ENCODE measurements around the gene XRCC5. TPM values are rescaled to one million over a fixed set of nuclear protein-coding genes. Genes with fewer than 3 reads are reported as not detected.

Gene XRCC5
- total and polyA plus RNA-seq, 2 donors (not counting 1 experiment from before 2014, with no cell fraction given): 45.5 to 198 TPM

- Histone ChIP-seq H3K4me3 (ENCODE audit: control extremely low read depth in 1 of 5, extremely low read depth in 1 of 5, insufficient read depth in 1 of 5, low read depth in 2 of 5, low read length in 4 of 5) (no peak overlapping the region), H3K4me1 (ENCODE audit: control insufficient read depth in 2 of 2, insufficient read depth in 2 of 2, low read length in 2 of 2) (no peaks in the 10 kb centered on the region), H3K27me3 (replicated peaks in 1 of 4; ENCODE audit: control extremely low read depth in 1 of 4, control insufficient read depth in 3 of 4, insufficient read depth in 4 of 4, low read length in 3 of 4) (no peaks in the 10 kb centered on the region), H3K9ac (ENCODE audit: low read length) (no peak overlapping the region), H3K79me2 (ENCODE audit: control insufficient read depth, insufficient read depth, low read length) (peaks cover 32% of the 10 kb centered on the region), H4K20me1 (ENCODE audit: control insufficient read depth, insufficient read depth, low read length, poor library complexity, severe bottlenecking) (peaks cover 11% of the 10 kb centered on the region), H3K4me2 (replicated peaks; ENCODE audit: low read depth, low read length, poor library complexity, severe bottlenecking) (no peak overlapping the region), H3K27ac (ENCODE audit: low read length in 2 of 2) (no peak overlapping the region), H2AFZ (ENCODE audit: insufficient read depth, low read depth, low read length, poor library complexity, severe bottlenecking) (no peak overlapping the region), H3K9me3 (ENCODE audit: control extremely low read depth in 1 of 3, control insufficient read depth in 2 of 3, insufficient read depth in 1 of 3, low read length in 2 of 3) (no peaks in the 10 kb centered on the region), H3K36me3 (replicated peaks in 1 of 2; ENCODE audit: control extremely low read depth in 1 of 2, control insufficient read depth in 1 of 2, extremely low read depth in 1 of 2, insufficient read depth in 2 of 2, low read length in 1 of 2) (peaks cover 35 to 88% of the 10 kb centered on the region in 2 experiments)
- intact Hi-C loops (cut with micrococcal nuclease): no loop called here
- DNase-seq (no peak), ATAC-seq (ENCODE audit: low read depth) (no peak)
- Mint-ChIP-seq H3K4me3 (no peak overlapping the region), H3K27ac (no peak overlapping the region), H3K27me3 (no peaks in the 10 kb centered on the region), H3K9me3 (ENCODE audit: insufficient read depth) (no peaks in the 10 kb centered on the region), H3K4me1 (no peaks in the 10 kb centered on the region)
- ChIA-PET CTCF (interaction anchor here (1.0 to 1.3 kb wide), 4 partner anchors 30 to 108 kb away, joined by 3 to 4 read pairs (median 3); partner anchors contain the start of gene XRCC5), POLR2A (no interaction called here)
- TF ChIP-seq CTCF (IDR thresholded peaks at IDR 0.05) (no peak), EZH2 (IDR thresholded peaks at IDR 0.05; ENCODE audit: borderline replicate concordance, insufficient read depth, low read depth, low read length, poor library complexity, severe bottlenecking) (no peak)
- no CpG with 5 or more reads among the region's 1 CpG for WGBS (ENCODE audit: insufficient coverage)
Observed at GRCh38 chr2:216142540-216142939, 33.4 kb downstream of the XRCC5 start.

DNA sequence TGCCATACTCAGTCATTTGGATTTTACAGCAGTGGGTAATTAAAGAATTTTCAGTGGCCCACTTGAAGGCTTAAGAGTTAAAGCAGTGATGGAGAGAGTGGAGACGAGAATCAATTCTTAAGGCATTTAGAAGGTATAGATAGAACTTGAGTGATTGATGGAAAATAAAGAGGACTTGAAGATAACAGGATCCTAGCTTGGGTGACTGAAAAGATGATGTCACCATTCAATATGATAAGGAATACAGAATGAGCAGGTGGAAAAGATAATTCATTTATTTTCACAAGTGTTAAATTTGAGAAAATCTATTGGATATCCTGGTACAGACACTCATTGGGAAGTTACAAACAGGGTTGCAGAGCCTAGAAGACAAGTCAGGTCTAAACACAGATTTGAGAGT is 35.2 kb downstream of the XRCC5 start:
- intact Hi-C loops (cut with micrococcal nuclease): no loop called here
- 100% methylated on average over 1 of the region's 1 CpG for WGBS (ENCODE audit: insufficient coverage)
- ATAC-seq (ENCODE audit: low read depth): no peak
- CTCF ChIA-PET: interaction anchor here (1.0 to 1.3 kb wide), 2 partner anchors 11 to 16 kb away, joined by 3 to 4 read pairs; no protein-coding TSS in a partner anchor
- H3K9ac ChIP-seq (ENCODE audit: low read length): no peak overlapping the region
- peaks cover 31 to 89% of the 10 kb centered on the region in 2 experiments for H3K36me3 ChIP-seq (replicated peaks in 1 of 2; ENCODE audit: control extremely low read depth in 1 of 2, control insufficient read depth in 1 of 2, extremely low read depth in 1 of 2, insufficient read depth in 2 of 2, low read length in 1 of 2)
- no peak overlapping the region for H3K4me3 ChIP-seq (ENCODE audit: control extremely low read depth in 1 of 5, extremely low read depth in 1 of 5, insufficient read depth in 1 of 5, low read depth in 2 of 5, low read length in 4 of 5)
- H3K4me1 ChIP-seq (ENCODE audit: control insufficient read depth in 2 of 2, insufficient read depth in 2 of 2, low read length in 2 of 2): no peaks in the 10 kb centered on the region
- H3K27me3 Mint-ChIP-seq: no peaks in the 10 kb centered on the region
- no peaks in the 10 kb centered on the region for H3K9me3 Mint-ChIP-seq (ENCODE audit: insufficient read depth)
- no peak for TF ChIP-seq EZH2 (IDR thresholded peaks at IDR 0.05; ENCODE audit: borderline replicate concordance, insufficient read depth, low read depth, low read length, poor library complexity, severe bottlenecking)
- H3K4me3 Mint-ChIP-seq: no peak overlapping the region
- H4K20me1 ChIP-seq (ENCODE audit: control insufficient read depth, insufficient read depth, low read length, poor library complexity, severe bottlenecking): peaks cover 8% of the 10 kb centered on the region
- H3K27me3 ChIP-seq (replicated peaks in 1 of 4; ENCODE audit: control extremely low read depth in 1 of 4, control insufficient read depth in 3 of 4, insufficient read depth in 4 of 4, low read length in 3 of 4): no peaks in the 10 kb centered on the region
- H3K4me1 Mint-ChIP-seq: no peaks in the 10 kb centered on the region
- H3K27ac ChIP-seq (ENCODE audit: low read length in 2 of 2): no peak overlapping the region
- H3K9me3 ChIP-seq (ENCODE audit: control extremely low read depth in 1 of 3, control insufficient read depth in 2 of 3, insufficient read depth in 1 of 3, low read length in 2 of 3): no peaks in the 10 kb centered on the region
- POLR2A ChIA-PET: no interaction called here
- no peak for DNase-seq
- H3K27ac Mint-ChIP-seq: no peak overlapping the region
- peaks cover 29% of the 10 kb centered on the region for H3K79me2 ChIP-seq (ENCODE audit: control insufficient read depth, insufficient read depth, low read length)
- no peak overlapping the region for H3K4me2 ChIP-seq (replicated peaks; ENCODE audit: low read depth, low read length, poor library complexity, severe bottlenecking)
- H2AFZ ChIP-seq (ENCODE audit: insufficient read depth, low read depth, low read length, poor library complexity, severe bottlenecking): no peak overlapping the region
